Central memory CD8-positive, alpha-beta T cell (primary cell): ENCODE data around the gene NEU3.

Source experiments
- ATAC-seq: fragments of 150-1000 bp; cut with Tn5 transposase; replicated peaks from 2 replicates; pipeline ENCODE4 v1.10.0; 2022; ENCODE audit warnings: mild to moderate bottlenecking, moderate FRiP score, moderate number of reproducible peaks; ENCODE audit not compliant: poor library complexity, severe bottlenecking; ENCODE audit errors: extremely low read depth
- DNase-seq, 2 donors: peaks; one replicate each; pipeline ENCODE4 v3.0.0; 2021; ENCODE audit warnings: low spot score in 2 of 2
- H3K27ac Mint-ChIP-seq: one replicate; pipeline ENCODE4 v1.8.0; 2022; ENCODE audit warnings: low read depth, mild to moderate bottlenecking, moderate library complexity, mixed read lengths
- H3K27me3 Mint-ChIP-seq: one replicate; pipeline ENCODE4 v1.8.0; 2022; ENCODE audit warnings: mixed read lengths
- H3K36me3 Mint-ChIP-seq: one replicate; pipeline ENCODE4 v1.8.0; 2022; ENCODE audit warnings: mild to moderate bottlenecking, moderate library complexity, mixed read lengths; ENCODE audit not compliant: insufficient read depth
- H3K4me1 Mint-ChIP-seq: one replicate; pipeline ENCODE4 v1.8.0; 2022; ENCODE audit warnings: mixed read lengths
- H3K4me3 Mint-ChIP-seq: one replicate; pipeline ENCODE4 v1.8.0; 2022; ENCODE audit warnings: mild to moderate bottlenecking, moderate library complexity, mixed read lengths
- H3K9me3 Mint-ChIP-seq: one replicate; pipeline ENCODE4 v1.8.0; 2022; ENCODE audit warnings: mixed read lengths

The NEU3 gene

DNA sequence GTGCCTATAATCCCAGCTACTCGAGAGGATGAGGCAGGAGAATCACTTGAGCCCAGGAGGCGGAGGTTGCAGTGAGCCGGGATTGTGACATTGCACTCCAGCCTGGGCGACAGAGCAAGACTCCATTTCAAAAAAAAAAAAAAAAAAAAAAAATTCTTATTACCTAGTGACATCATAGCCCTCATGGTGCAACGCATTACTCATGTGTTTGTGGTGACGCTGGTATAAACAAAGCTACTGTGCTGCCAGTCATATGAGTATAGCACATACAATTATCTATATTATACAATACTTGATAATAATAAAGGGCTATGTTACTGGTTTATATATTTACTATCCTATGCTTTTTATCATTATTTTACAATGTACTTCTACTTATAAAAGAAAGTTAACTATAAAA lies 66.8 kb downstream of the NEU3 start:
- no peak for DNase-seq
- Mint-ChIP-seq H3K9me3 (peaks cover 5% of the 10 kb centered on the region), H3K4me1 (no peaks in the 10 kb centered on the region), H3K4me3 (no peak overlapping the region), H3K27ac (no peak overlapping the region), H3K36me3 (no peaks in the 10 kb centered on the region), H3K27me3 (peaks cover 55% of the 10 kb centered on the region)
- no peak for ATAC-seq

DNA sequence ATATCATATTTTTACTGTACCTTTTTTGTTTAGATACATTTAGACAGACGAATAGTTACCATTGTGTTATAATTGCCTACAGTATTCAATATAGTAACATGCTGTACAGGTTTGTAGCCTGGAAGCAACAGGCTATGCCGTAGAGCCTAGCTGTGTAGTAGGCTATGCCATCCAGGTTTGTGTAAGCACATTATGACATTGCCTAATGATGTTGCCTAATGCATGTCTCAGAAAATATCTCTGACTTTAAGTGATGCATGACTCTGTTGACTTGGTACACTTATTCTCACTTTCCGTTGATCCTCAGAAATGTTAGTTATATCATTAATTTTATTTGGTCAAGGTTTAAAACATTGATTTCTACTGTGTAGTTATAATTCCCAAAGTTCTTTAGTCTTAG lies 68.1 kb downstream of the NEU3 start:
- Mint-ChIP-seq H3K27me3 (peaks cover 60% of the 10 kb centered on the region), H3K4me1 (no peaks in the 10 kb centered on the region), H3K27ac (no peak overlapping the region), H3K36me3 (no peaks in the 10 kb centered on the region), H3K9me3 (peaks cover 5% of the 10 kb centered on the region), H3K4me3 (no peak overlapping the region)
- ATAC-seq (no peak), DNase-seq (no peak)

DNA sequence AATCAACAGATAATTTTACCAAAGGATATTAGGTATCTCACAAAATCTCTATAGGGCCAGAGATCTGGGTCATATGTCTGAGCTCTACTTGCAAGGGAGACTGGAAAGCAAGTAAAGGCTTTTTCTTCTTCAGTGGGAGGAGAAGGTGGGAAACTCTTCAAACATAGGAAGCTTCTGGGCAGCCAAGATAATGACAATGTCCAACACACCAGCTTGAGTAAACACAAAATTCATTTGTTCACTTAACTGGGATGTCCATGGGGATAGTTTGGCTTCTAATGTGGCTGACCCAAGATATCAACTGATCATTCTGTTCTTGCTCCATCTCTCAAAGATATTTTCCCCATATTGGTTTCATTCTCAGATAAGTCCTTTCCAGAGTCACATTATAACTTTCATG lies 70.6 kb downstream of the NEU3 start:
- DNase-seq = no peak
- H3K4me1 Mint-ChIP-seq = no peaks in the 10 kb centered on the region
- peaks cover 54% of the 10 kb centered on the region for H3K27me3 Mint-ChIP-seq
- no peaks in the 10 kb centered on the region for H3K36me3 Mint-ChIP-seq
- no peaks in the 10 kb centered on the region for H3K9me3 Mint-ChIP-seq
- no peak overlapping the region for H3K4me3 Mint-ChIP-seq
- H3K27ac Mint-ChIP-seq = no peak overlapping the region
- ATAC-seq = no peak

DNA sequence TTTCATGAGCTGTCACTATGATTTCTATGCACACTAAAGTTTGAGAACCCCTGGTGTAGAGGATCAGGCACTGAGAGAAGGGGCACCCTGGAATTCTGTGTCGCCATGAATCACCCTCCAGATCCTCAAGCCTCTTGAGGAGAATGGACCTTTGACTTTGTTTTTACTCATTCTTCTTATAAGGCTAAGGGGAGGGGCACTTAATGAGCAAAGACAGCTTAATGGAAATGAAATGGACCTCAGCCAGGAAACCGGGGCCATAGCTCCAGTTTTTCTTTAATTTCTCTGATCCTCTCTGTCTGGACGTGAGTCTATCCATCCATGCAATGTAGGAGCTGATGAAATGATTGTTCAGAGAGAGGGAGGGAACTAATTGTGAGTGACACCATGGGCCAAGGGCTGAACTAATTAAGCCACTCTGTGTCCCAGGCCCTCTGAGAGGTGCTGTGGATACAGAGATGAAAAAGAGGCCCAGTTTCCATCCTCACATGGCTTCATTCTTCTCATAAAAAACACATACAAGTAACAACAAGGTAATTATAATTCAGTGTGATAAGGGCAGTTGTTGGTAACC lies 75.1 kb downstream of the NEU3 start:
- Mint-ChIP-seq H3K4me1 (no peaks in the 10 kb centered on the region), H3K9me3 (no peaks in the 10 kb centered on the region), H3K27ac (no peak overlapping the region), H3K27me3 (peaks cover 72% of the 10 kb centered on the region), H3K4me3 (no peak overlapping the region), H3K36me3 (no peaks in the 10 kb centered on the region)
- DNase-seq (no peak), ATAC-seq (no peak)

DNA sequence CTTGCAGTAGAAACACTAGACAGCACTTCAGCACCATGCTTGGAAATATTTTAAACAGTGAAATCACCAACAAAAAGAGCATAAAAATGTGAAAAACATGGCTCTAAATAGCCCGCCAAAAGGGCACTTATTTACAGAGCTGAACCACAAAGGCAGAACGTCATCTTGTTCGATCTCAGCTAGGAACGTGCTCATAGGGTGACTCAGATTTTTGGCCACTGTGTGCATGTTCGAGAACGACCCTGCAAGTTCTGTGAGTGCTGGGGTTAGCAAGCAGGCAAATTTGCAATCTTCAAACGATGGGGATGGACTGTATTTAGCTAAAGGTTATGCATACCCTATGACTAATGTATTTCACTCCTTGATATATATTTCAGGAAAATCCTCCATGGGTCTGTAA lies 77.3 kb downstream of the NEU3 start:
- Mint-ChIP-seq H3K4me3 (no peak overlapping the region), H3K36me3 (no peaks in the 10 kb centered on the region), H3K4me1 (no peaks in the 10 kb centered on the region), H3K9me3 (no peaks in the 10 kb centered on the region), H3K27me3 (peaks cover 64% of the 10 kb centered on the region), H3K27ac (no peak overlapping the region)
- ATAC-seq (no peak), DNase-seq (no peak)
